Smooth muscle cell (in vitro differentiated cells): ENCODE data around the gene TRAF3IP1. TPM values are rescaled to one million over a fixed set of nuclear protein-coding genes. Genes with fewer than 3 reads are reported as not detected.

Source experiments
- DNase-seq: peaks from one replicate; lab custom pipeline; 2025; ENCODE audit not compliant: unreplicated experiment; lab: John Stamatoyannopoulos, UW
- H2AFZ ChIP-seq: fragments of 200-600 bp; sonication (generic); 2 replicates; pipeline ENCODE4 v1.6.0; 2016; ENCODE audit warnings: antibody characterized with exemption, low read depth, mild to moderate bottlenecking
- H3F3A ChIP-seq: fragments of 200-600 bp; sonication (generic); 2 replicates; pipeline ENCODE4 v1.6.0; 2017; ENCODE audit warnings: antibody characterized with exemption, low read depth
- H3K27ac ChIP-seq: fragments of 200-600 bp; sonication (generic); 2 replicates; pipeline ENCODE4 v1.5.1; 2016; ENCODE audit warnings: low read depth, mild to moderate bottlenecking
- H3K27me3 ChIP-seq: fragments of 200-600 bp; sonication (generic); 2 replicates; pipeline ENCODE4 v1.6.1; 2016; ENCODE audit warnings: low read depth, mild to moderate bottlenecking
- H3K36me3 ChIP-seq: fragments of 200-600 bp; sonication (generic); 2 replicates; pipeline ENCODE4 v1.5.1; 2016; ENCODE audit warnings: low read depth
- H3K4me1 ChIP-seq: fragments of 200-600 bp; sonication (generic); 2 replicates; pipeline ENCODE4 v1.5.1; 2016; ENCODE audit warnings: low read depth
- H3K4me2 ChIP-seq: fragments of 200-600 bp; sonication (generic); 2 replicates; pipeline ENCODE4 v1.6.0; 2016; ENCODE audit warnings: mild to moderate bottlenecking
- H3K4me3 ChIP-seq: fragments of 200-600 bp; sonication (generic); 2 replicates; pipeline ENCODE4 v1.5.1; 2016; ENCODE audit warnings: mild to moderate bottlenecking
- H3K79me2 ChIP-seq: fragments of 200-600 bp; sonication (generic); 2 replicates; pipeline ENCODE4 v1.6.0; 2016; ENCODE audit warnings: low read depth, mild to moderate bottlenecking
- H3K9ac ChIP-seq: fragments of 200-600 bp; sonication (generic); 2 replicates; pipeline ENCODE4 v1.6.0; 2016; ENCODE audit warnings: low read depth
- H3K9me3 ChIP-seq: fragments of 200-600 bp; sonication (generic); replicated peaks from 2 replicates; pipeline ENCODE4 v1.5.1; 2016; ENCODE audit warnings: low read depth
- H4K20me1 ChIP-seq: fragments of 200-600 bp; sonication (generic); 2 replicates; pipeline ENCODE4 v1.6.0; 2016; ENCODE audit warnings: low read depth
- CTCF ChIP-seq: fragments of 200-600 bp; sonication (generic); IDR thresholded peaks from 2 replicates; pipeline ENCODE4 v1.5.1; 2017; ENCODE audit warnings: borderline replicate concordance, mild to moderate bottlenecking, antibody characterized with exemption; ENCODE audit not compliant: insufficient read depth, poor library complexity, severe bottlenecking
- WGBS: methylation state at CpG from one replicate; pipeline ENCODE4 v1.1.7; 2016; ENCODE audit warnings: low lambda C conversion rate; 5-methylcytosine and 5-hydroxymethylcytosine counted together
- polyA plus RNA-seq: library from polyadenylated mRNA; unstranded; fragments of >200 nt; fragmentation: Nextera tagmentation; extraction: Ambion mirVana; gene quantifications from 2 replicates; pipeline ENCODE4 v1.2.1, GENCODE V29; 2016
- total RNA-seq: library from RNA; depleted of rRNA; stranded (reverse); fragments of >200 nt; gene quantifications from 2 replicates; pipeline ENCODE4 v1.2.3, GENCODE V29; 2014

The TRAF3IP1 gene
- total and polyA plus RNA-seq, 2 experiments from 2014 or later: 5.3 to 7.5 TPM

DNA sequence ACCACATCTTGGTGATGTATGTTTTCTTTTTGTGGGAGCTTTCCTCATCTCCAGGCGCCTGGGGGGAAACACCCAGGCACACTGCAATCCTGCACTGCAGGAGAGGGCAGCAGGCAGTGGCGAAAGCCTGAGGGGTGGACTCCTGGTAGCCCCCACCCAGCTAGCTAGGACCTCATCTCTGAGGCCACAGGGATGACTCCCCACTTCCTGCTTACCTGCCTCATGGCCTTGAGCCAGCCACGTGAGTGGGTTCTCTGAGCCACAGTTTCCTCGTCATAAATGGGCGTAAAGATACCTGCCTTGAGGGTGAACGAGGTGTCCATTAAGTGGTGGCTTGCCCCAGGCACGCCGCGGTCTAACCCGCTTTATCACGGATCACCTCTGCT is 19.1 kb downstream of the TRAF3IP1 start:
- Histone ChIP-seq H3K4me3 (no peak overlapping the region), H3K36me3 (no peaks in the 10 kb centered on the region), H3K4me2 (no peak overlapping the region), H3K9ac (no peak overlapping the region), H3F3A (no peaks in the 10 kb centered on the region), H3K79me2 (no peaks in the 10 kb centered on the region), H2AFZ (no peak overlapping the region), H3K27ac (no peak overlapping the region), H4K20me1 (peaks cover 53% of the 10 kb centered on the region), H3K27me3 (no peaks in the 10 kb centered on the region), H3K9me3 (no peaks in the 10 kb centered on the region), H3K4me1 (no peaks in the 10 kb centered on the region)
- DNase-seq: no peak
- WGBS: 86% methylated on average over 11 of the region's 11 CpGs
- TF ChIP-seq CTCF: no peak

DNA sequence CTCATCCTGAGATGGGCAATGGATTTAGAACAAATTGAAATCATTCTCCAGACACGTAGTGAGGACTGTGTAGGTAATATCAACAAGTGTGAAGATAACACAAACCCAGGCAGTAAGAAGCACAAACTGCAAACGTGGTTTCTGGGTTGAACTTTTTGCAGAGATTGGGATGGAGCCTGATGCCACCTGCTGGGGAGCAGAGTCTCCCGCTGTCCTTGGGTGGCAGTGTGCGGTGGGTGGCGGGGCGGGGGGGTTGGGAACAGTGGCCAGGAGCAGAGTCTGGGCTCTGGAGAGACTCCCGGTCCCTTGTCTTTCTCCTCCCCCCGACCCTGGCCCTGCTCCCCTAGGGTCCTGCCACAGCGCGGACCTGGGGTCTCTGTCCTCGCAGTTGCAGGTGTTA is 19.5 kb downstream of the TRAF3IP1 start:
- Histone ChIP-seq H3K9me3 (no peaks in the 10 kb centered on the region), H3K36me3 (no peaks in the 10 kb centered on the region), H3F3A (no peaks in the 10 kb centered on the region), H3K4me3 (no peak overlapping the region), H2AFZ (no peak overlapping the region), H3K4me1 (no peaks in the 10 kb centered on the region), H3K4me2 (no peak overlapping the region), H3K9ac (no peak overlapping the region), H3K27me3 (no peaks in the 10 kb centered on the region), H3K27ac (no peak overlapping the region), H3K79me2 (no peaks in the 10 kb centered on the region), H4K20me1 (peaks cover 51% of the 10 kb centered on the region)
- WGBS: 93% methylated on average over 5 of the region's 11 CpGs
- no peak for TF ChIP-seq CTCF
- no peak for DNase-seq

DNA sequence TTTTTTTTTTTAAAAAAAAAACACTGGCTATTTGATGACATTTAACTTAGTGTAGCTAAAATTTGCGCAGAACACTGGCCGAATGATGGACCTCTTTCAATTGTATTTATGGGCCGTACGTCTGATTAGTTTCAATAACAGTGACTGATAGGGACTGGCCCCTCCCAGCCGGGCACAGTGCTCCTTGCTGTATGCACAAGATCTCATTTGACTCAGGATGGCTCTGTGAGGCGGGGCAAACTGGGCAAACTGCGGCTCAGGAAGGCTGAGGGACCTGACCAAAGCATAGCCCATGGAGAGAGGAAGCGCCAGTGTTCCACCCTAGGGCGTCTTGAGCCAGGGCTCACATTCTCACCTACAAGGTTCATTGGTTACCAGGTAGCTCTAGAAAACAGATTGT is 21.2 kb downstream of the TRAF3IP1 start:
- no peak for TF ChIP-seq CTCF
- no peak overlapping the region for H3K27ac ChIP-seq
- H2AFZ ChIP-seq: no peak overlapping the region
- peaks cover 45% of the 10 kb centered on the region for H4K20me1 ChIP-seq
- no peak overlapping the region for H3K4me2 ChIP-seq
- no peaks in the 10 kb centered on the region for H3K36me3 ChIP-seq
- no peaks in the 10 kb centered on the region for H3K4me1 ChIP-seq
- 95% methylated on average over 9 of the region's 9 CpGs for WGBS
- DNase-seq: no peak
- no peaks in the 10 kb centered on the region for H3F3A ChIP-seq
- no peaks in the 10 kb centered on the region for H3K79me2 ChIP-seq
- no peaks in the 10 kb centered on the region for H3K27me3 ChIP-seq
- no peak overlapping the region for H3K4me3 ChIP-seq
- no peak overlapping the region for H3K9ac ChIP-seq
- no peaks in the 10 kb centered on the region for H3K9me3 ChIP-seq

DNA sequence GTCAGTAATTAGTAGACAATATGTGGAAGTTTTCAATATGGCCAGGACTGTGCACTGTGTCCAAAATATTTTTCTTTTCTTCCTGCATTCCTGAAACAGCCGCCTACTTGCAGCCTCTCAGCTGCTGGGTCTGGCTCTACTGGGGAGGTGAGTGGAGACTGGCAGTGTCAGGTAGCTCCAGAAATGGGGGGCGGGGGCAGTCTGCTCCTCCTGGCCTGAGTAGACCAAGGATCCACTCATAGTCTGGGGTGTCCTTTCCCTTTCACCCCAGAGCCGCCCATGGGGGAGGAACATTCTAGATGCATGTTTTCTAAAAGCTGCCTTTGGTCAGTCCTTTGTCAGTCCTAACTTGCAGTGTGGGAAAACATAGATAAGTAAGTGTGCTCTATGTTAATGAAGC is 23.7 kb downstream of the TRAF3IP1 start:
- no peaks in the 10 kb centered on the region for H3K9me3 ChIP-seq
- H3K4me1 ChIP-seq: no peaks in the 10 kb centered on the region
- H3K9ac ChIP-seq: no peak overlapping the region
- no peak overlapping the region for H3K27ac ChIP-seq
- no peaks in the 10 kb centered on the region for H3K79me2 ChIP-seq
- H3K36me3 ChIP-seq: peaks cover 6% of the 10 kb centered on the region
- H3K4me3 ChIP-seq: no peak overlapping the region
- no peak for DNase-seq
- H3F3A ChIP-seq: no peaks in the 10 kb centered on the region
- TF ChIP-seq CTCF: no peak
- peaks cover 31% of the 10 kb centered on the region for H4K20me1 ChIP-seq
- H3K27me3 ChIP-seq: no peaks in the 10 kb centered on the region
- H2AFZ ChIP-seq: no peak overlapping the region
- 96% methylated on average over 3 of the region's 3 CpGs for WGBS
- H3K4me2 ChIP-seq: no peak overlapping the region
